Nucleus accumbens (tissue), 56 donors: ENCODE data around the gene DOCK9.

Source experiments
- DNase-seq, 56 donors: peaks; one replicate each; lab custom pipeline; 2025; lab: John Stamatoyannopoulos, UW

The DOCK9 gene

GRCh38 chr13:98957731-98958442 lies 20.0 kb downstream of the DOCK9 start:
- DNase-seq: no peak

- no peak for DNase-seq
Measured at GRCh38 chr13:98955336-98955735, 22.5 kb downstream of the DOCK9 start.

- DNase-seq: no peak
Measured at GRCh38 chr13:98954313-98954712, 23.6 kb downstream of the DOCK9 start.

- DNase-seq: no peak
Measured at GRCh38 chr13:98951266-98951665, 26.6 kb downstream of the DOCK9 start.

- no peak for DNase-seq
Measured at GRCh38 chr13:98950705-98951104, 27.2 kb downstream of the DOCK9 start.

- DNase-seq: no peak
Measured at GRCh38 chr13:98947925-98948324, 29.9 kb downstream of the DOCK9 start.

- DNase-seq: no peak
Measured at GRCh38 chr13:98945863-98946605, 31.8 kb downstream of the DOCK9 start.

- DNase-seq: no peak
Measured at GRCh38 chr13:98944336-98944735, 33.5 kb downstream of the DOCK9 start.

GRCh38 chr13:98942997-98943396 lies 34.9 kb downstream of the DOCK9 start:
- DNase-seq: peak in 1 of 56 donors; percentile 6

- no peak for DNase-seq
Measured at GRCh38 chr13:98942485-98942884, 35.4 kb downstream of the DOCK9 start.

GRCh38 chr13:98941536-98941935 lies 36.3 kb downstream of the DOCK9 start:
- no peak for DNase-seq

- DNase-seq: no peak
Measured at GRCh38 chr13:98941126-98941525, 36.7 kb downstream of the DOCK9 start.

GRCh38 chr13:98940325-98941001 lies 37.4 kb downstream of the DOCK9 start:
- no peak for DNase-seq

- no peak for DNase-seq
Measured at GRCh38 chr13:98939660-98940191, 38.1 kb downstream of the DOCK9 start.

GRCh38 chr13:98938801-98939200 lies 39.1 kb downstream of the DOCK9 start:
- no peak for DNase-seq

- no peak for DNase-seq
Measured at GRCh38 chr13:98937911-98938381, 39.9 kb downstream of the DOCK9 start.

- no peak for DNase-seq
Measured at GRCh38 chr13:98934243-98934642, 43.6 kb downstream of the DOCK9 start.

GRCh38 chr13:98930151-98930591 lies 47.7 kb downstream of the DOCK9 start:
- DNase-seq: peak in 33 of 56 donors; percentile 3 to 71 (median 31)

GRCh38 chr13:98927951-98928927 lies 49.6 kb downstream of the DOCK9 start:
- DNase-seq: no peak

- no peak for DNase-seq
Measured at GRCh38 chr13:98925949-98926348, 51.9 kb downstream of the DOCK9 start.
